Left cardiac atrium (tissue), 4 donors: ENCODE data around the gene MIF. TPM values are rescaled to one million over a fixed set of nuclear protein-coding genes. Genes with fewer than 3 reads are reported as not detected.
"Not testable (repeated sequence)": the region's sequence is repeated elsewhere in the genome, so short reads cannot be mapped to it uniquely, and the experiment has no call there.

Experiments used
- ATAC-seq, 2 donors: fragments of 200-7000 bp; cut with Tn5 transposase; one replicate each; pipeline ENCODE4 v1.9.1; 2020; ENCODE audit warnings: mild to moderate bottlenecking in 2 of 2, moderate library complexity in 2 of 2
- DNase-seq: peaks from one replicate; pipeline ENCODE4 v3.0.0-alpha.2; 2020
- intact Hi-C, 2 donors: fragments of 100-400 bp; cut with DNase I; formaldehyde crosslinking; loops; one replicate each; pipeline versions ENCODE4 v1.14.1 to v1.15.1; 2022 to 2023
- total RNA-seq, 2 donors: library from RNA; stranded (reverse); fragmentation: NEBNext Ultra II Directional; extraction: Animal tissue kit (Norgen Biotek cat#: 25700); gene quantifications; one replicate each; pipeline ENCODE4 v1.2.1, GENCODE V29; 2021
- donor health status: DM: no; HTN: yes; CAD: no.
- donor health status: DM: no; HTN: yes; CAD: no; lungs with severe emphysema.
- donor health status: DM: yes; HTN: yes; CAD: no.
- donor health status: Dilated cardiomyopathy.

MIF gene
- total RNA-seq, 2 donors from 2014 or later = 292 to 347 TPM

- intact Hi-C loops = no loop called here
- ATAC-seq (no peak), DNase-seq (no peak)
Observed at GRCh38 chr22:23896523-23897186, 2.5 kb downstream of the MIF start.

- DNase-seq (no peak), ATAC-seq (no peak)
- intact Hi-C loops = no loop called here
Observed at GRCh38 chr22:23897320-23897719, 3.1 kb downstream of the MIF start.

GRCh38 chr22:23898006-23898974 is 4.1 kb downstream of the MIF start:
- intact Hi-C loops = no loop called here
- ATAC-seq (no peak), DNase-seq (no peak)

- intact Hi-C loops = no loop called here
- ATAC-seq = no peak
- no peak for DNase-seq
Observed at GRCh38 chr22:23899042-23899745, 5.0 kb downstream of the MIF start.

GRCh38 chr22:23900227-23900626 is 6.0 kb downstream of the MIF start:
- ATAC-seq, intact Hi-C loops, DNase-seq: not testable (repeated sequence)

GRCh38 chr22:23901600-23901999 is 7.4 kb downstream of the MIF start:
- DNase-seq (no peak), ATAC-seq (no peak)
- intact Hi-C loops = no loop called here

GRCh38 chr22:23903328-23903971 is 9.3 kb downstream of the MIF start:
- DNase-seq (no peak), ATAC-seq (peak in 1 of 2 donors; percentile 6)
- intact Hi-C loops = no loop called here

GRCh38 chr22:23904573-23905254 is 10.5 kb downstream of the MIF start:
- ATAC-seq (peak; percentile 43 to 70), DNase-seq (peak; percentile 43)
- intact Hi-C loops = no loop called here

GRCh38 chr22:23906641-23907040 is 12.5 kb downstream of the MIF start:
- intact Hi-C loops = no loop called here
- ATAC-seq = no peak
- DNase-seq = no peak

GRCh38 chr22:23907423-23907822 is 13.2 kb downstream of the MIF start:
- DNase-seq, intact Hi-C loops, ATAC-seq: not testable (repeated sequence)

- intact Hi-C loops = no loop called here
- no peak for DNase-seq
- no peak for ATAC-seq
Observed at GRCh38 chr22:23908587-23909205, 14.5 kb downstream of the MIF start.

- ATAC-seq (no peak), DNase-seq (no peak)
- intact Hi-C loops = no loop called here
Observed at GRCh38 chr22:23909296-23909898, 15.2 kb downstream of the MIF start.

GRCh38 chr22:23910496-23911190 is 16.5 kb downstream of the MIF start:
- DNase-seq (no peak), ATAC-seq (no peak)
- intact Hi-C loops = no loop called here

- DNase-seq (no peak), ATAC-seq (no peak)
- intact Hi-C loops = no loop called here
Observed at GRCh38 chr22:23911318-23911980, 17.3 kb downstream of the MIF start.

- DNase-seq = no peak
- ATAC-seq = no peak
- intact Hi-C loops = no loop called here
Observed at GRCh38 chr22:23912293-23912903, 18.2 kb downstream of the MIF start.

GRCh38 chr22:23913306-23913660 is 19.1 kb downstream of the MIF start:
- no peak for ATAC-seq
- intact Hi-C loops = no loop called here
- no peak for DNase-seq
